MM.1S (cell line): ENCODE data around the gene TKFC.

ENCODE experiments used
- DNase-seq: peaks from one replicate; pipeline ENCODE4 v3.0.0-alpha.2; 2015
- H2AFZ ChIP-seq: fragments of 300-600 bp; sonication (generic); 2 replicates; pipeline ENCODE4 v1.6.0; 2016; ENCODE audit warnings: antibody characterized with exemption, low read length
- H3F3A ChIP-seq: fragments of 300-600 bp; sonication (generic); 2 replicates; pipeline ENCODE4 v1.6.1; 2016; ENCODE audit warnings: mild to moderate bottlenecking, antibody characterized with exemption, low read length, moderate library complexity, mixed read lengths; ENCODE audit not compliant: insufficient read depth
- H3K27ac ChIP-seq: fragments of 300-600 bp; sonication (generic); 2 replicates; pipeline ENCODE4 v1.5.1; 2016; ENCODE audit warnings: mild to moderate bottlenecking, low read length
- H3K27me3 ChIP-seq: fragments of 300-600 bp; sonication (generic); replicated peaks from 2 replicates; pipeline ENCODE4 v1.6.0; 2016; ENCODE audit warnings: low read length; ENCODE audit not compliant: insufficient read depth
- H3K36me3 ChIP-seq: fragments of 300-600 bp; sonication (generic); replicated peaks from 2 replicates; pipeline ENCODE4 v1.6.1; 2016; ENCODE audit warnings: mild to moderate bottlenecking, low read length, mixed read lengths; ENCODE audit not compliant: insufficient read depth
- H3K4me1 ChIP-seq: fragments of 300-600 bp; sonication (generic); 2 replicates; pipeline ENCODE4 v1.6.1; 2016; ENCODE audit warnings: low read length, mixed read lengths
- H3K4me2 ChIP-seq: fragments of 300-600 bp; sonication (generic); 2 replicates; pipeline ENCODE4 v1.6.0; 2016; ENCODE audit warnings: low read depth, low read length
- H3K4me3 ChIP-seq: fragments of 300-600 bp; sonication (generic); 2 replicates; pipeline ENCODE4 v1.5.1; 2016; ENCODE audit warnings: low read length, mixed read lengths
- H3K79me2 ChIP-seq: fragments of 300-600 bp; sonication (generic); 2 replicates; pipeline ENCODE4 v1.6.1; 2016; ENCODE audit warnings: mixed run types, low read length, mixed read lengths
- H3K9ac ChIP-seq: fragments of 300-600 bp; sonication (generic); 2 replicates; pipeline ENCODE4 v1.6.1; 2016; ENCODE audit warnings: low read length, mixed read lengths
- H3K9me2 ChIP-seq: fragments of 300-600 bp; sonication (generic); replicated peaks from 2 replicates; pipeline ENCODE4 v1.6.1; 2016; ENCODE audit warnings: mild to moderate bottlenecking, low read length, mixed read lengths; ENCODE audit not compliant: insufficient read depth
- H3K9me3 ChIP-seq: fragments of 300-600 bp; sonication (generic); replicated peaks from 2 replicates; pipeline ENCODE4 v1.6.1; 2016; ENCODE audit warnings: mild to moderate bottlenecking, low read length, mixed read lengths; ENCODE audit not compliant: insufficient read depth
- H4K20me1 ChIP-seq: fragments of 300-600 bp; sonication (generic); 2 replicates; pipeline ENCODE4 v1.6.1; 2016; ENCODE audit warnings: mild to moderate bottlenecking, low read length, moderate library complexity, mixed read lengths; ENCODE audit not compliant: insufficient read depth
- CTCF ChIP-seq: fragments of 300-600 bp; sonication (generic); IDR thresholded peaks from 2 replicates; pipeline ENCODE4 v1.5.1; 2016; ENCODE audit warnings: antibody characterized with exemption, low read length, mixed read lengths
- EZH2 ChIP-seq: fragments of 300-600 bp; sonication (generic); optimal IDR thresholded peaks from 2 replicates; pipeline ENCODE3; 2017; ENCODE audit warnings: low read depth, mild to moderate bottlenecking, antibody characterized with exemption, low read length, mixed read lengths
- EZH2phosphoT487 ChIP-seq: fragments of 300-600 bp; sonication (generic); IDR thresholded peaks from 2 replicates; pipeline ENCODE4 v1.6.1; 2018; ENCODE audit warnings: antibody characterized with exemption, low read length

The TKFC gene

GRCh38 chr11:61349189-61349751 is 16.2 kb downstream of the TKFC start:
- Histone ChIP-seq H3K9ac (no peak overlapping the region), H3K36me3 (no peaks in the 10 kb centered on the region), H2AFZ (no peak overlapping the region), H3K4me2 (no peak overlapping the region), H3K27ac (no peak overlapping the region), H3K9me3 (no peaks in the 10 kb centered on the region), H3F3A (no peaks in the 10 kb centered on the region), H3K9me2 (no peaks in the 10 kb centered on the region), H3K4me1 (no peaks in the 10 kb centered on the region), H3K79me2 (no peaks in the 10 kb centered on the region), H3K4me3 (no peak overlapping the region), H3K27me3 (no peaks in the 10 kb centered on the region), H4K20me1 (no peaks in the 10 kb centered on the region)
- no peak for DNase-seq
- TF ChIP-seq CTCF (no peak), EZH2phosphoT487 (no peak), EZH2 (no peak)

- no peaks in the 10 kb centered on the region for H3K36me3 ChIP-seq
- H3K27me3 ChIP-seq: no peaks in the 10 kb centered on the region
- no peaks in the 10 kb centered on the region for H3K79me2 ChIP-seq
- H2AFZ ChIP-seq: no peak overlapping the region
- H3K9me3 ChIP-seq: no peaks in the 10 kb centered on the region
- no peak overlapping the region for H3K4me2 ChIP-seq
- H3K27ac ChIP-seq: no peak overlapping the region
- H3F3A ChIP-seq: no peaks in the 10 kb centered on the region
- H3K4me1 ChIP-seq: no peaks in the 10 kb centered on the region
- no peaks in the 10 kb centered on the region for H4K20me1 ChIP-seq
- no peak overlapping the region for H3K9ac ChIP-seq
- no peak overlapping the region for H3K4me3 ChIP-seq
- no peak for DNase-seq
- TF ChIP-seq EZH2phosphoT487: no peak
- no peak for TF ChIP-seq EZH2
- no peak for TF ChIP-seq CTCF
- H3K9me2 ChIP-seq: no peaks in the 10 kb centered on the region
Observed at GRCh38 chr11:61349916-61350315, 16.9 kb downstream of the TKFC start.

- DNase-seq: no peak
- Histone ChIP-seq H4K20me1 (no peaks in the 10 kb centered on the region), H3K4me1 (no peaks in the 10 kb centered on the region), H3K9me3 (no peaks in the 10 kb centered on the region), H3F3A (no peaks in the 10 kb centered on the region), H3K27ac (no peak overlapping the region), H3K36me3 (no peaks in the 10 kb centered on the region), H3K27me3 (no peaks in the 10 kb centered on the region), H3K4me3 (no peak overlapping the region), H3K79me2 (no peaks in the 10 kb centered on the region), H2AFZ (no peak overlapping the region), H3K4me2 (no peak overlapping the region), H3K9ac (no peak overlapping the region), H3K9me2 (no peaks in the 10 kb centered on the region)
- TF ChIP-seq EZH2 (no peak), CTCF (no peak), EZH2phosphoT487 (no peak)
Observed at GRCh38 chr11:61350336-61350735, 17.3 kb downstream of the TKFC start.
